Activated naive CD8-positive, alpha-beta T cell treated with anti-CD3 and anti-CD28 coated beads, Interleukin-2, amount 50 U/mL, for 16 hours (primary cell): ENCODE data around the gene IFIT5.
"Not testable (repeated sequence)": the region's sequence is repeated elsewhere in the genome, so short reads cannot be mapped to it uniquely, and the experiment has no call there.

Experiments used
- DNase-seq: peaks from one replicate; pipeline ENCODE4 v3.0.0-alpha.2; 2020; ENCODE audit warnings: low read depth, low spot score

The IFIT5 gene, protein sequence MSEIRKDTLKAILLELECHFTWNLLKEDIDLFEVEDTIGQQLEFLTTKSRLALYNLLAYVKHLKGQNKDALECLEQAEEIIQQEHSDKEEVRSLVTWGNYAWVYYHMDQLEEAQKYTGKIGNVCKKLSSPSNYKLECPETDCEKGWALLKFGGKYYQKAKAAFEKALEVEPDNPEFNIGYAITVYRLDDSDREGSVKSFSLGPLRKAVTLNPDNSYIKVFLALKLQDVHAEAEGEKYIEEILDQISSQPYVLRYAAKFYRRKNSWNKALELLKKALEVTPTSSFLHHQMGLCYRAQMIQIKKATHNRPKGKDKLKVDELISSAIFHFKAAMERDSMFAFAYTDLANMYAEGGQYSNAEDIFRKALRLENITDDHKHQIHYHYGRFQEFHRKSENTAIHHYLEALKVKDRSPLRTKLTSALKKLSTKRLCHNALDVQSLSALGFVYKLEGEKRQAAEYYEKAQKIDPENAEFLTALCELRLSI

DNA sequence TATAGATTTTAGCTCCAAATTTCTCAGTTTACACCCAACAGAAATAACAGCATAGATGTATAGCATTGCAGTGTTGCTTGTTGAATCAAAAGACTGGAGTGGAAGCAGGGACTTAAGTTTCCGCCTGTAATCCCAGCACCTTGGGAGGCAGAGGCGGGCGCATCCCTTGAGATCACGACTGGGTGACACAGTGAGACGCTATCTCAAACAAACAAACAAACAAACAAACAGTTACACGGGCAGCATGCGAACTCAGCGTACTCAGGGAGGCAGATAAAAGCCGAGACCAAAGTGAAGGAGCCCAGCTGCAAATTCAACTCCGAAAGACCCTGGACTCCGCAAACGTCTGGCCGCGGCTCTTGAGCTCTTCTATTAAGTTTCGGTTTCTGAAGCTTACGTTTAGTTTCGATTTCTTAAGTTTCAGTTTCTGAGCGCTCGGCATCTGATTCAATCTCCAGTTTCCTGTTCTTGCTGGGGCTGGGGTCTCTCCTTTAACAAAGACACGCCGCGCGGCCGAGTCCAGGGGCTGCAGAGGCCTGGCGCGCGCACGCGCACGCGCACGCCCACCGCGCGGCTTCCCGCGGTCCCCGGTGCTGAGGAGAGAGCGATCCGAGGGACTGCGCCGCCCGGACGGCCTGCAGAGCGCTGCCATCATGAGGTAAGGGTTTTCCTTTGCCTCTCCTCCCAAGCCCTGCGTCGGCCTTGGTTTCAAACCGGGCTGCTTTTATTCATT, at the start of gene IFIT5:
Gene IFIT5, plus strand, starts transcription at position 423 of the 733 bp plus-strand sequence. Its CDS starts 231 bp downstream, at position 654.
- DNase-seq = peak; percentile 25

DNA sequence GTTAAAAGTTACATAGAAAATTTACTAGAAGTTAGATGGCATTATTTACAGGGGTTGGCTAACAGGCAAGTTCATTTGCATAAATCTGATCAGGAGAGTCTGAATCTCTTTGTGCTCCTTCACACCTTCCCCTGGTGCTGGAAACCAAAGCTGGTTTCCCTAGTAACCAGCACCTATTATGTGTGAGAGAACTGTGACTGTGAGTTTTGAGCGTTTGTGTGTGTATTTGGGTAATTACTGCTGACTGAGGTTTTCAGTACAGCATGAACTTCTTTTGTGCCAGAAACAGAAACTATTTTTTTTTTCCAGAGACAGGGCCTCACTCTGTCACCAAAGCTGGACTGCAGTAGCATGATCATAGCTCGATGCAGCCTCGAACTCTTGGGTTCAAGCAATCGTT, 46.8 kb upstream of the IFIT5 start:
- DNase-seq = no peak

DNA sequence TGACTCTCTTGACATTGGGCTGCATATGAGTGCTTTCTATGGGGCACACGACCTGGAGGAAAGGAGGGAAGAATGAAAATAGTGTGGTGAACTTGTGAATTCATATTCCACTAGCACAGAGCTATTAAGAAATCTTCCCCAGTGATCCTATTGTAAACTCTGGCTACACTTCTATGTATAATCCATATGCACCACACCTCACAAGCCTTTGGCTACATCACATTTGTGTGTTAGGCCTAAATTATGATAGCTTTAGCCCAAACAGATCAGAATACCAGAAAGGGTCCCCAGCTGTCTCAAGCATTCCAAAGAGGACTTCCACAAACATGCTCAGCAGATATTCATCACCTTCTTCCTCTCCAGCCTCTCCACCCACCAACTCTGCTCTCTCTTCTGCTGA, 46.2 kb upstream of the IFIT5 start:
- no peak for DNase-seq

DNA sequence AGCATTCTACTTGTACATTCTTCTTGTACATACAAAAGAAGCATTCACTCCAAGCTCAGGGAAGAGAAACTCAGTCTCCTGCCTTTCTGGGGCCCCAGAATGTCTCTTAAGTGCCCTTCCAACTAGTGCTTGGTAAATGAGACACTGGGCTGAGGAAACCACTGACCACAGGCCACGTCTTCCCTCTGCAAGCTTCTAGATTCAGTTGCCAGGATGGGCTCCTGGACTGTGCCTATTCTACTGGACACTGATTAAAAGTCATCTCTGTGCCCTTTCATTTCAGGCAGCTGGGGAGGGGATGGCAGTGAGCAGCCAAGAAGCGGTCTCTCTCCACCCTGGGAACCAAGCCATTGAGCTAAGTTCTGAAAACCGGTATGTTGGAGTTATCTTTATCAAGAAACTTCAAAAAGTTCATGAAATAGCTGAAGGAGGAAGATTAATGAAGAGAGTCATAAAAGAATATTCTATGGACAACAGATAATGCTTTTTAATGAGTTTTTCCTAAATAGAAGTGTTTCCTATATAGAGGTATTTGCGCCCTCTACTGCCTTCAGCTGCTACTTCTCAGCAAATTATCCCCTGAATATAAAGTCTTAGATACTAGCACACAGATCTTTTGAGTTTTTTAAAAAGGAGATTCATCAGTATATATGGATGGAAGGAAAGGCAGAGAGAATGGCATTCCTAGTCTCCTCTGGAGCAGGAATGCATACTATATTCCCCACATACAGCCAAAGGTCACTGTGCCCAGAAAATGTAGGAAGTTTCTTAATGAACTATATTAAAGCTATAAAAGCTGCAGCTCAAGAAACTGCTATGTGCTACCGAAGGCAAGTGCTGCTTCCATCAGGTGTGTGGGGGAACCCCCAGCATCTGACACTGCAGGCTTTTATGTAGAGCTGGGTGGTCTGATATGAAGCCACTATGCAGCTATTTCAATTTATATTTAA, 44.9 kb upstream of the IFIT5 start:
- DNase-seq = no peak

GRCh38 chr10:89371079-89371478, 43.3 kb upstream of the IFIT5 start:
- DNase-seq = no peak

GRCh38 chr10:89371987-89372386, 42.4 kb upstream of the IFIT5 start:
- no peak for DNase-seq

- DNase-seq = no peak
Observed at GRCh38 chr10:89373916-89374711, 40.3 kb upstream of the IFIT5 start.

DNA sequence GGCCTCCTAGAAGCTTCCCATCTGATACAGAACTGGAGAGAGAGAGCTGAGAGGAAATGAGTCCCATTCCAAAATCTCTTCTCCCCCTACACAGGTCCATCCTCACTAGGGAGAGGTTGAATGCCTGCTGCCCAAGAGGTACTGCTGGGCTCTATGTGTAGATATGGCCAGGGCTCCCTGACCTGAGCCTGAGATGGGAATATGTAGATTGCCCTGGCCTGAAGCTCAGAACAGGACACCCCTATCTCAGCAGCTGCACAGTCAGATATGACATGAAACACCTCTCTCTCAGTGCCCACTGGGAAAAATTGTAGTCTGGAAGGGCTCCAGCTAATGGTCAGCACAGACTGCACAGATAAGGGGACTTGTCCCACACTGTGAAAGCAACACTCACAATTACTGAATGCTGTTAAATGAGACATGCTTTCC, 39.6 kb upstream of the IFIT5 start:
- no peak for DNase-seq

DNA sequence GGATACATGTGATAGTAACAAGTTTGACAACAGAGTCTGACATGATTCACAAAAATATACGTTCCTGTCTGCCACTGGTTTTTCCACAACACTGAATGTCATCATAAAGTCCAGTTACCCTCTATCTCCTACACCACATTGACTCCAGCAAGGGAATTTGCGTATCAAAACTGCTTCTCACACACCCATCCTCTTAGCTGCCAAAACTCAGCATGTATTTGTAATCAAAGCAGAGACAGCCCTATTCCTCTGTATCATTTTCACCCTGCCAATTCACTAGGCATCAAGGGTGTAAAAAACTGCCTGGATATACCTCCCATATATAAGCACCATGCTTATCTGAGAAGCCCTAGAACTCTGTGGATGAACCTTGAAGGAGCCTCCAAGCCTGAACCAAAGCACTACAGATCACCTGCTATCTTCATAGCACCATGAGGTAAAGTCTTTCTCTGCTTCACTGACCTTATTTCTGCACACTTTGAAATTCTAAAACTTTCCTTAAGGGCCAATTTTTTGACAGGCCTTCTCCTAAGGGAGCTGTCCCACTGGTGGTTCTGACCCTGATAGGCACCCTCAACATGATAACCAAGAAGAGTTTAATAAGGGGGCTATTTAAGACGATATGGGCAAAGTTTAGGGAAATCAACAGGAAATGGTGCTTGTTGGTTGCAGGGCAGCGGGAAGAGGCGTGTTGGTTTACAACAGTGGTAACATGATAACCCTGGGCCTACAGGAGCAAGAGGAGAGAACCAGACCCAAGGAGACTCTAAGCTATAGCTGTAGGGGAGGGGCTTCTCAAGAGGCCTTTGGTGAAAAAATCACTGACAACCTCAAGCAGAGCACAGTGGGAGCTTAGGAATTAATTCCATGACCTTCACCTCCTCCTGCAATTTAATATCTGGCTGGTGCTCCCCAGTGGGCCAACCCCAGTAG, 36.4 kb upstream of the IFIT5 start, which contains the start of gene IFIT1B:
Gene IFIT1B, plus strand, starts transcription at position 352 of the 933 bp plus-strand sequence. Its CDS starts 80 bp downstream, at position 432.
- no peak for DNase-seq

DNA sequence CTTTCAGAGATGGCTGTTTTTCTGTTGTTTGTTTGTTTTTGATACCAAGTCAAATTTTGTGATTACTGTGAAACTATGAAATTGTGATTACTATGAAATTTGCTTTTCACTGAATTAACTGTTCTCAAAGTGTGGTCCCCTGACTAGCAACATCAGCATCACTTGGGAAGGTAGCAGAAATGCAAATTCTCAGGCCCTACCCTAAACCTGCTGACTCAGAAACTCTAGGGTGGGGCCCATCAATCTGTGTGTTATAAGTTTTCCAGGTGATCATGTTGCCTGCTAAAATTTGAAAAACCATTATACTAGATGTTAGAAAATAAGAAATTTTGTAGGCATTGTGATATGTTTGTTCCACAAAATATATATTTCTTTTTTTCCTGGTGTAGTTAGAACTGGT, 35.3 kb upstream of the IFIT5 start:
- no peak for DNase-seq

- no peak for DNase-seq
Observed at GRCh38 chr10:89382757-89383156, 31.6 kb upstream of the IFIT5 start.

DNA sequence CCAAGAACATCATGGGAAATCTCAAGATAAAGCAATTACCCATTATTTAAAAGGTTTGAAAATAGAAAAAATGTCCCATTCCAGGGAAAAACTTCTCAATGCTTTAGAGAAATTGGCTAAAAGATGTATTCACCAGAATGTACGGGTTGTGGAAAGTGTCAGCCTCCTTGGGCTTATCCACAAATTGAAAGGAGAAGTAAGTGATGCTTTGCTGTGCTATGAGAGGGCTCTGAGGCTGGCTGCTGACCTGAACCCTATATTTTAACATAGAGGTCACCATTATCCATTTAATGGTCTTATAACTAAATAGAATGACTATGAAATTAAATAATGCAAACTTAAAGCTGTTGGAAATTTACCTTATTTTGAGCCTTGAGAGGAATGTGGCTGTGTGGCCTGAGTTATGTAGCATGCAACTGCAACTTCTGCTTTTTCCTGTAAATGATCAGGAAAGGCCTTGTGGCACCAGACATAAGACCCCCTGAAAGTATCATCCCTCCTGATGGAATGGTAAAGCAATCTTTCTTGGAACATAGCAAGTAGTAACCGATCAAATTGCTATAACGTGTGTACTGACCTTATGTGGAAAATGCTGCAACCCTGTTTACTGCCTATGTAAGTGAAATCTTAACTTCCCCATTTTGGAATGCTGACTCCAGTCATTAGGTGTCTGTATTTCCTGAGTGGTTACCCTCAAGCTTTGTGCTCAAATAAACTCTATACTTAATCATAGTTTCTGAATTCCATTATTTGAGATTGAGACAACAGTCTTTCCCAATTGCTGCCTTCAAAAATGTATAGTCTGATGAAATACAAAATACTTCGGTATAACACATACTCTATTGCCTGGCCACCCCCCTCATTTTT, 29.7 kb upstream of the IFIT5 start:
- DNase-seq = no peak

DNA sequence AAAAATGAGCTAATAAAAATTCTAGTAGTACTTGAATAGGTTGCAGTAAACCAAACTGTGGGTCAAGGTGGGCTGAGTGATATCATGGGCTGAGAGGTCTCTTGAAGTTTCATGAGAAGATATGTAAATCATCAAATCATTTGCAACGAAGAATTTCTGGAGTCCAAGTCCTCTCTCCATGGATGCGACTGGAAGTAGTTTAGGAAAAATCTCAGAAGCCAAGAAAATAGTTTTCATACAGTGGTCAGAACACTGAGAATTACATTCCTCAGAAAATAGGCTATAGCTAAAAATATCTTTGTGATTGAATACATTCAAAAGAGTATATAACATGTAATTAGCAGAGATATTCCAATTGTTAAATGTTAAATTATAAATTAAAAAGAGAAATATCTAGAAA, 25.6 kb upstream of the IFIT5 start:
- DNase-seq = no peak

DNA sequence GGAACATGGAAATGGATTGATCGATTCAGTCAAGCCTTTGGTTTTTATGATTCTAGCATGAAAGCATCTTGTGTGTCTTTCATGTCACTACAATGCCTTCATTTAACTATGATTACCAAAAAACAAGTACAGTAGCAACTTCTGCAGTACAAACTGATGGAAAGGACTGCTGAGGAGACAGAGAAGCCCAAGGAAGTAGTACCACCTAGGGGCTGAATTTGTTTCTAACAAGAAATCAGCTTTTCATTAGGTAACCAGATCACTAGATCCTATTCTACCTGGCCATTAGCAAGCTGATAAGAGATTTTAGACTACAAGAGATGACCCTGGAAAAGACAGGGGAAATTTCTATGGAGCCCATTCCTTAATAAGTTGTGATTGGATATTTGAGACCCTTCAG, 25.1 kb upstream of the IFIT5 start:
- no peak for DNase-seq

DNA sequence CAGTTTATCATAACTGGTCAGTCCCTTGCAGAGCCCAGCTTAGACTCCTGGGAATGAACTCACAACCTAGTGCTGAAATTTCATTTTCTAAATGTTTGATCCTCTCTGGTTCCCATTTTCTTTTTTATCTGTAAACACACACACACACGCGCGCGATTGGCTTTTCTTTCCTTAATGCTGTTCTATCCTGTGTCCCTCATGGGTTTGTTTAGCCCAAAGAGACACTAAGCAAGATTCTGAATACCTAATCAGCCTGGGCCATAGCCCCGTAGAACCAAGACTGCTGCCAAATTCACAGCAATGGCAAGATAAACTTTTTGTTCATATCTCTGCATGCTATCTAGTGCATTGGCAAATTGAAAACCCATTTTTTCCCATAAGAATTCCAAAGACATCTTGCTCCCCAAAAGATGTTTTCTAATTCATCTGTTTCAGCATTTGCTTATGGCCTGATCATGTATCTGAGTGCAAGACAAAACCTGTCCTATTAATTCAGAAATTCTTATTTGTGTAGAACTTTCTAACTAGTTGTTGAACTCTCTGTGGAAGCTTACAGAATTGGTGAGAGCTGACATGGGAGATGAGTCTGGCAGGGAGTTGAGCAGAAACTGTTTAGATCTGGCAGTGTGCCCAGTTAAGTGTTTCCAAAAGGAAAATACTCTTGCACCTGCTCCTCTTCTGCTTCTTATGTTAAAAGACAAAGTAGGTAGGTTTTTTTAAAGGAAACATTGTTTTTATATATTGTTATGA, 23.7 kb upstream of the IFIT5 start:
- no peak for DNase-seq

- DNase-seq = not testable (repeated sequence)
Observed at GRCh38 chr10:89391226-89391576, 23.2 kb upstream of the IFIT5 start.

GRCh38 chr10:89391907-89392756, 22.2 kb upstream of the IFIT5 start, which contains the start of gene IFIT1:
TSS of gene IFIT1 (plus strand) at chr10:89392623. CDS start at chr10:89392713, 90 bp downstream.
- DNase-seq = no peak
